ENCODE measurements around the gene IMPG1.

GRCh38 chr6:75993236-75994162 lies 79.0 kb downstream of the IMPG1 start:
- TF ChIP-seq, protein P1, sequence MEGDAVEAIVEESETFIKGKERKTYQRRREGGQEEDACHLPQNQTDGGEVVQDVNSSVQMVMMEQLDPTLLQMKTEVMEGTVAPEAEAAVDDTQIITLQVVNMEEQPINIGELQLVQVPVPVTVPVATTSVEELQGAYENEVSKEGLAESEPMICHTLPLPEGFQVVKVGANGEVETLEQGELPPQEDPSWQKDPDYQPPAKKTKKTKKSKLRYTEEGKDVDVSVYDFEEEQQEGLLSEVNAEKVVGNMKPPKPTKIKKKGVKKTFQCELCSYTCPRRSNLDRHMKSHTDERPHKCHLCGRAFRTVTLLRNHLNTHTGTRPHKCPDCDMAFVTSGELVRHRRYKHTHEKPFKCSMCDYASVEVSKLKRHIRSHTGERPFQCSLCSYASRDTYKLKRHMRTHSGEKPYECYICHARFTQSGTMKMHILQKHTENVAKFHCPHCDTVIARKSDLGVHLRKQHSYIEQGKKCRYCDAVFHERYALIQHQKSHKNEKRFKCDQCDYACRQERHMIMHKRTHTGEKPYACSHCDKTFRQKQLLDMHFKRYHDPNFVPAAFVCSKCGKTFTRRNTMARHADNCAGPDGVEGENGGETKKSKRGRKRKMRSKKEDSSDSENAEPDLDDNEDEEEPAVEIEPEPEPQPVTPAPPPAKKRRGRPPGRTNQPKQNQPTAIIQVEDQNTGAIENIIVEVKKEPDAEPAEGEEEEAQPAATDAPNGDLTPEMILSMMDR (conservative IDR thresholded peaks at IDR 0.05) = no peak
- no peak for TF ChIP-seq ZFX (IDR thresholded peaks at IDR 0.05)
